Fibroblast of mammary gland (primary cell): ENCODE measurements around the gene STIM2.

Experiments used
- DNase-seq: peaks from one replicate; pipeline ENCODE4 v3.0.0-alpha.2; 2010; ENCODE audit warnings: low read depth
- H3K4me3 ChIP-seq: 2 replicates; pipeline ENCODE4 v1.5.1; 2011; ENCODE audit warnings: low read depth, mild to moderate bottlenecking, low read length, moderate library complexity; ENCODE audit not compliant: control insufficient read depth
- CTCF ChIP-seq: conservative IDR thresholded peaks from 2 replicates; pipeline ENCODE4 v1.5.1; 2011; ENCODE audit warnings: low read depth, low read length, inconsistent platforms; ENCODE audit not compliant: control insufficient read depth, insufficient read depth

STIM2 gene

GRCh38 chr4:26864899-26865298 is 4.3 kb downstream of the STIM2 start:
- no peak overlapping the region for H3K4me3 ChIP-seq
- TF ChIP-seq CTCF: no peak

GRCh38 chr4:26866203-26866602 is 5.6 kb downstream of the STIM2 start:
- no peak for DNase-seq
- no peak for TF ChIP-seq CTCF

More at GRCh38 chr4:26864899-26865298, 4.3 kb downstream of the STIM2 start:
- DNase-seq: no peak

GRCh38 chr4:26866781-26867180 is 6.1 kb downstream of the STIM2 start:
- no peak for DNase-seq
- TF ChIP-seq CTCF: no peak
- H3K4me3 ChIP-seq: no peak overlapping the region

More at GRCh38 chr4:26866203-26866602, 5.6 kb downstream of the STIM2 start:
- no peak overlapping the region for H3K4me3 ChIP-seq

GRCh38 chr4:26867914-26868684 is 7.5 kb downstream of the STIM2 start:
- no peak overlapping the region for H3K4me3 ChIP-seq
- no peak for TF ChIP-seq CTCF
- DNase-seq: no peak

GRCh38 chr4:26870576-26871262 is 10.1 kb downstream of the STIM2 start:
- H3K4me3 ChIP-seq: no peak overlapping the region
- TF ChIP-seq CTCF: no peak
- DNase-seq: no peak

GRCh38 chr4:26871611-26872010 is 11.0 kb downstream of the STIM2 start:
- TF ChIP-seq CTCF: no peak
- no peak for DNase-seq

More at GRCh38 chr4:26871611-26872010, 11.0 kb downstream of the STIM2 start:
- H3K4me3 ChIP-seq: no peak overlapping the region
